Measurements from ENCODE around the gene PRG2.
A peak's percentile ranks its signal among the peaks of the same experiment; 100 is the strongest.
"Not testable (repeated sequence)": the region's sequence is repeated elsewhere in the genome, so short reads cannot be mapped to it uniquely, and the experiment has no call there.

PRG2 gene

GRCh38 chr11:57363131-57364080 lies 27.0 kb downstream of the PRG2 start:
- DNase-seq = no peak

GRCh38 chr11:57361926-57362325 lies 28.5 kb downstream of the PRG2 start:
- DNase-seq = no peak

- DNase-seq = not testable (repeated sequence)
Observed at GRCh38 chr11:57361420-57361819, 29.0 kb downstream of the PRG2 start.

- no peak for DNase-seq
Observed at GRCh38 chr11:57360991-57361390, 29.5 kb downstream of the PRG2 start.

GRCh38 chr11:57359896-57360690 lies 30.4 kb downstream of the PRG2 start:
- DNase-seq = no peak

- no peak for DNase-seq
Observed at GRCh38 chr11:57359396-57359795, 31.1 kb downstream of the PRG2 start.

GRCh38 chr11:57358991-57359390 lies 31.5 kb downstream of the PRG2 start:
- DNase-seq = no peak

GRCh38 chr11:57358543-57358961 lies 31.9 kb downstream of the PRG2 start:
- DNase-seq = no peak

GRCh38 chr11:57357856-57358255 lies 32.6 kb downstream of the PRG2 start:
- no peak for DNase-seq

GRCh38 chr11:57357310-57357709 lies 33.1 kb downstream of the PRG2 start:
- DNase-seq = no peak

GRCh38 chr11:57356268-57356667 lies 34.2 kb downstream of the PRG2 start:
- DNase-seq = no peak

GRCh38 chr11:57354699-57355098 lies 35.8 kb downstream of the PRG2 start:
- DNase-seq = no peak

- DNase-seq = no peak
Observed at GRCh38 chr11:57353852-57354251, 36.6 kb downstream of the PRG2 start.

GRCh38 chr11:57353446-57353845 lies 37.0 kb downstream of the PRG2 start:
- DNase-seq = no peak

GRCh38 chr11:57353036-57353435 lies 37.4 kb downstream of the PRG2 start:
- DNase-seq = no peak

- DNase-seq = no peak
Observed at GRCh38 chr11:57349491-57350274, 40.8 kb downstream of the PRG2 start.

- no peak for DNase-seq
Observed at GRCh38 chr11:57348636-57349313, 41.7 kb downstream of the PRG2 start.

GRCh38 chr11:57348052-57348451 lies 42.4 kb downstream of the PRG2 start:
- no peak for DNase-seq

GRCh38 chr11:57347336-57347735 lies 43.1 kb downstream of the PRG2 start:
- DNase-seq = no peak

GRCh38 chr11:57345555-57346211 lies 44.8 kb downstream of the PRG2 start:
- peak; percentile 65 for DNase-seq

- no peak for DNase-seq
Observed at GRCh38 chr11:57344826-57345225, 45.6 kb downstream of the PRG2 start.

- no peak for DNase-seq
Observed at GRCh38 chr11:57343825-57344224, 46.6 kb downstream of the PRG2 start.

All from fibroblast of upper back skin (primary cell).